ENCODE results near the gene SCFD2. TPM values are rescaled to one million over a fixed set of nuclear protein-coding genes. Genes with fewer than 3 reads are reported as not detected.

The SCFD2 gene
- total and polyA plus RNA-seq, 9 donors, result 5.1 to 42.1 (median 13.5) TPM

DNA sequence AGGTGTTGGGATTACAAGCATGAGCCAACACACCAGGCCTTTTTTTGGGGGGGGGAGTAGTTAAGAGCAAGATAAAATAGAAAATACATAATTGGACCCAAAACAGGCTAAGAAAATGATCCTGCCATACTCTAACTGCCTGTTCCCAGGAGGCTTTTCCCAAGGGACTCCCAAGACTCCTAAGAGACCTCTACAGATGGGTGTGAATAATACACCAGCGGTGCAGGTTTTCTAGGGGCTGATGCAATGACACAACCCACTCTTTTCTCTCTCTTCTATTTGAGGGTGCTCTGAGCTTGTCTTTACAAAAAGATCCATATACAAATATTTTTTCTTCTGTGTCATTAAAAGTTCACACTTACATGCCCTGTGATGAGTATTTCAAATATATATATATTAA, 386.8 kb downstream of the SCFD2 start:
- Histone ChIP-seq H3K27me3 (no peaks in the 10 kb centered on the region), H3K36me3 (no peaks in the 10 kb centered on the region), H3K27ac (no peak overlapping the region), H3K9me3 (no peaks in the 10 kb centered on the region), H3K4me3 (no peak overlapping the region), H3K4me1 (ENCODE audit: insufficient read depth) (peaks cover 5% of the 10 kb centered on the region)
- WGBS, 3 donors, result 91 to 98% (median 93%) methylated on average over 1 of the region's 1 CpG
- TF ChIP-seq POLR2A (IDR thresholded peaks at IDR 0.05) (no peak), EP300 (IDR thresholded peaks at IDR 0.05) (no peak)
- TF ChIP-seq, protein P1, sequence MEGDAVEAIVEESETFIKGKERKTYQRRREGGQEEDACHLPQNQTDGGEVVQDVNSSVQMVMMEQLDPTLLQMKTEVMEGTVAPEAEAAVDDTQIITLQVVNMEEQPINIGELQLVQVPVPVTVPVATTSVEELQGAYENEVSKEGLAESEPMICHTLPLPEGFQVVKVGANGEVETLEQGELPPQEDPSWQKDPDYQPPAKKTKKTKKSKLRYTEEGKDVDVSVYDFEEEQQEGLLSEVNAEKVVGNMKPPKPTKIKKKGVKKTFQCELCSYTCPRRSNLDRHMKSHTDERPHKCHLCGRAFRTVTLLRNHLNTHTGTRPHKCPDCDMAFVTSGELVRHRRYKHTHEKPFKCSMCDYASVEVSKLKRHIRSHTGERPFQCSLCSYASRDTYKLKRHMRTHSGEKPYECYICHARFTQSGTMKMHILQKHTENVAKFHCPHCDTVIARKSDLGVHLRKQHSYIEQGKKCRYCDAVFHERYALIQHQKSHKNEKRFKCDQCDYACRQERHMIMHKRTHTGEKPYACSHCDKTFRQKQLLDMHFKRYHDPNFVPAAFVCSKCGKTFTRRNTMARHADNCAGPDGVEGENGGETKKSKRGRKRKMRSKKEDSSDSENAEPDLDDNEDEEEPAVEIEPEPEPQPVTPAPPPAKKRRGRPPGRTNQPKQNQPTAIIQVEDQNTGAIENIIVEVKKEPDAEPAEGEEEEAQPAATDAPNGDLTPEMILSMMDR (IDR thresholded peaks at IDR 0.05), result no peak
- intact Hi-C loops (cut with DNase I), result no loop called here
- DNase-seq, result no peak

DNA sequence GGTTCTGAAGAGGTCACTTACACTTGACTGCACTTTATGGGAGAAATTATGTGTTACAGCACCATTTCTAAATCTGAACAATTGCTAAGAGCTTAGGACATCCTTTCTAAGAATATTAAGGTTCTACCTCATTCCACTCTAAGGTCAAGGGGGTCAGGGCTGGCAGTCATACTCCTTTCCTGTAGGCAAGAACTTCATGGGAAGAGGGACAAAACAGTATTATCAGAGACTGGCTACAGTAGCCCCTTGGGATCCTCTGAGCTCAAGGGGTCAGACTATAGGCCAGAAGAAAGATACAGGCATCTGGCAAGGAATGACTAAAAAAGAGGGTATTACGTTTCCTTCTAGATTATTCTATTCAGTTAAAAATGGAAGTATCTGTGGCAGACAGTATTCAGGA, 388.6 kb downstream of the SCFD2 start:
- H3K9me3 ChIP-seq, result no peaks in the 10 kb centered on the region
- no peak for TF ChIP-seq POLR2A (IDR thresholded peaks at IDR 0.05)
- TF ChIP-seq, protein P1 (IDR thresholded peaks at IDR 0.05), result no peak
- no peak for TF ChIP-seq EP300 (IDR thresholded peaks at IDR 0.05)
- H3K27me3 ChIP-seq, result no peaks in the 10 kb centered on the region
- H3K36me3 ChIP-seq, result no peaks in the 10 kb centered on the region
- no peak overlapping the region for H3K27ac ChIP-seq
- WGBS, 3 donors, result 66 to 78% (median 71%) methylated on average over 1 of the region's 1 CpG
- intact Hi-C loops (cut with DNase I), result no loop called here
- no peak for DNase-seq
- H3K4me3 ChIP-seq, result no peak overlapping the region
- H3K4me1 ChIP-seq (ENCODE audit: insufficient read depth), result peaks cover 3% of the 10 kb centered on the region

DNA sequence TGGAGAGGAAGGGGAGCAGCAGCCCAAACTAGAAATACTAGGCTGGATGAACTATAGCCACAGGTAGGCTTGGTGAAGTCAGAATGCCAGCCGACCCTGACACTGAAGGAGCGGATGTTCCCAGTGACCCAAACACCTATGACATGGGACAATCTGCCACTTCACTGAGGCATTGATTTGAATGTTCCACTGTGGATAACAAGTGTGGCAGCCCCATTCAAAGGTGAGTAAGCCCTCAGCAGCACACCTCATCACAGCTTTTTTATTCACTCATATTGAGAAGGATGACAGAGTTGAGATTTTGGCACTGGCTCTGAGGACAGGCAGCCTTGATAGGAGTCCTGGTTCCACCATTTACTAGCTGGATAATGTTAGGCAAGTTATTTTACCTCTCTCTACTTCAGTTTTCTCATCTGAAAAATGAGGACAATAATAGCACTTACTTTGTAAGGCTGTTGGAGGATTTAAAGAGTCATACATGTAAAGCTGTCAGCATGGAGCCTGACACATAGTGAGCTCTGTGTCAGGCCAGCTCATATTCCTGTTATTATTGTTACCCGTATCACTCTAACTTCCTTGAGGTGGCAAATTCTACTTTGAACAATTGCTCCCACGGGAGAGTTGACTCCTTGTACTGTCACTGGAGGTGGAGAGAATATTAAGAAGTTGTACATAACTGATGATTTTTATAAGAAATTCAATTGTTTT, 389.2 kb downstream of the SCFD2 start:
- Histone ChIP-seq H3K36me3 (no peaks in the 10 kb centered on the region), H3K9me3 (no peaks in the 10 kb centered on the region), H3K27ac (no peak overlapping the region), H3K4me3 (no peak overlapping the region), H3K27me3 (no peaks in the 10 kb centered on the region), H3K4me1 (ENCODE audit: insufficient read depth) (peaks cover 1% of the 10 kb centered on the region)
- TF ChIP-seq, protein P1 (IDR thresholded peaks at IDR 0.05), result no peak
- no peak for DNase-seq
- intact Hi-C loops (cut with DNase I), result no loop called here
- WGBS, 3 donors, result 90 to 95% (median 94%) methylated on average over 4 of the region's 4 CpGs

DNA sequence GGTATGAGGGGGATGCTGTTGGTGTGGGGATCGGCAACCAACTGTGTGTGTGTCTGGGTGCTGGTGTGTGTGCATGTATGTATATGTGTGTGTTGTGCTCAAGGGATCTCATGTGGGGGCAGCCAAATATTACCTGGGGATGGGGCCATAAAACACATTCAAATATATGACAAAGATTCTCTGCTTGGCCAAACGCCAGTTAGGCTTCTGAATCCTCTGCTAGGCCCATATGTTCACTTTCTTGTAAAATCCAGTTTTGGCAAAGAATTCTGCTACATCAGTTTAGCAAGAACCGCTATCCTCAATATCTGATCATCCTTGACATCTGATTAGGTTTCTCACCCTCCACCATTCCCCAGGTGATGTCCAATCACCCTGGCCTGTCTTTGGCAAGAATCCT, 397.2 kb downstream of the SCFD2 start:
- Histone ChIP-seq H3K4me3 (no peak overlapping the region), H3K9me3 (no peaks in the 10 kb centered on the region), H3K4me1 (ENCODE audit: insufficient read depth) (peaks cover 2% of the 10 kb centered on the region), H3K36me3 (no peaks in the 10 kb centered on the region), H3K27ac (no peak overlapping the region), H3K27me3 (no peaks in the 10 kb centered on the region)
- DNase-seq, result no peak
- intact Hi-C loops (cut with DNase I), result loop anchor here in 1 of 4 donors (5.0 kb wide), 1 partner anchor 1126 kb away; the partner anchor contains the start of gene DCUN1D4
- TF ChIP-seq, protein P1 (IDR thresholded peaks at IDR 0.05), result no peak
- TF ChIP-seq EP300 (IDR thresholded peaks at IDR 0.05), result no peak
- no peak for TF ChIP-seq POLR2A (IDR thresholded peaks at IDR 0.05)
- WGBS, 3 donors, result 91 to 98% (median 96%) methylated on average over 3 of the region's 3 CpGs

Measured in ovary (tissue), 9 donors.